Activated CD4-positive, CD25-positive, alpha-beta regulatory T cell treated with anti-CD3 and anti-CD28 coated beads, Interleukin-2, amount 50 U/mL, for 72 hours (primary cell): ENCODE data around the gene ASRGL1.

Source experiments
- DNase-seq: peaks from one replicate; pipeline ENCODE4 v3.0.0; 2021

ASRGL1 gene

DNA sequence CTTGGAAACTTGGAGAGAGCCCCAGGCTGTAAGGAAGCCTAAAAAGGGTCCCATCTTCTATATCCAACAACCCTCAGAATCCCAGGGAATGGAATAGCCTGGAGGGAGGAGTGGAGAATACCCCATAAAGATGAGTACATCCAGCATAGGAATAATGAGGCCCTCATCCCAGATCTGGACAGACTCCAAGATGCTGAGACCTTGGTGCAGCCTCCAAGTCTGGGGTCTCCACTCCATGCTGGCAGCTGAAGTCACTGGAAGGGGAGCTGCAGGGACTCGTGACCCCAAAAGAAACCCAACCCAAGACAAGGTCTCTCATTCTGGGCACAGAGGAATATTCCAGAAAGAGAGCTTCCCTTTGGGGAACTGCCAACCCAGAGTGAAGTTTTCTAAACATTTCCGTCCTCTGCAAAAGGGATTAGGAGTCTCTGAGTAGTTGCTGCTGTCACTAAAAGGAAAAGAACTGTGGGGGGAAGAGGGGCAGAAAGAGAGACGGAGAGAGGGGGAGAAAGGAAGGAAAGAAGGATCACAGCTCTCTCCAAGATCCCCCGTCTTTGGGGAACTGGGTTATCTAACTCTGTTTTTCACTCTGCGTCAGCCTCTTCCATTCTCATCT lies 82.2 kb downstream of the ASRGL1 start:
- no peak for DNase-seq

DNA sequence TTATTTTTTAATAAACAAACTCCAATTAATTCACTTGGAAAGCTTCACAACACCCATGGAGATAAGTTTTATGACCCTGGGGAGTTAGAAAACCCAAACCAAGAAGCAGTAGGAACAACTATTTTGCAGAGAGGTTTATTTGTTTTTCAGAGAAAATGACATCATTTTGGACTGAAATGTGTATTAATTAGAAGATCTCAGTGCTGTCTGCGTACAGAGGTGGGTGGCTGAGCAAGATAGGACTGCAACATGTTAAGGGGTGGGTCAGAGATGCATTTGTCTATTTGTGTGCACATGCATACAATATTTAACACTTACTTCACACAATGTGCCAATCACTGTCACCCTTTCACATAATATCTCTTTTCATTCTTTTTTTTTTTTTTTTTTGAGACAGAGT lies 82.7 kb downstream of the ASRGL1 start:
- no peak for DNase-seq

DNA sequence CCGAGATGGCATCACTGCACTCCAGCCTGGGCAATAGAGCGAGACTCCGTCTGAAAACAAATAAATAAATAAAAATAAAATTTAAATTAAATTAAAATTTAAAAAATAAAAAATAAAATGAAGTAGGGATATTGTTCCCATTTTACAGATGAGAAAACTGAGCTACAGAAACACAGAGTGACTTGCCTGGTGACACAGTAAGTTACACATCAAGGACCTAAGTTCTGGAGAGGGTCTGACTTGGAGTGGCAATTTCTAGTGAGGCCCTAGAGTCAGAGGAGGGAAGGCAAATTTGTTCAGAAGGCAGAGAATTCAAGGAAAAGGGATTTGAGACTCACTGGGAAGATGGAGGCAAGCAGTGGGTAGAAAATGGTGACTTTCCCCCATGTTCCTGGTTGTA lies 83.6 kb downstream of the ASRGL1 start:
- no peak for DNase-seq

DNA sequence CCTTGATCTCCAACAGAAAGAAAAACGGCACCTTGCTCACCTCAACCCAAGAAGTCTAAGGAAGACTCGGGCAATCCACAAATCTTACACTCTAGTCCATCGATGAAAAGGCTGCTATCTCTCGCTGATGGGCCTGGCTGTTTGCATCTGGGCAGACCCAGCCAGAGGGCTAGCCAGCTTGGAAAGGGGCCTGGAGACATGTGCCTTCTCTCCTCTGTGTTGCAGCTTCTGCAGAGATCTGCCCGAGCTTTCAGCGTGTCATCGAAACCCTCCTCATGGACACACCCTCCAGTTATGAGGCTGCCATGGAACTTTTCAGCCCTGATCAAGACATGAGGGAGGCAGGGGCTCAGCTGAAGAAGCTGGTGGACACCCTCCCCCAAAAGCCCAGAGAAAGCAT lies 84.7 kb downstream of the ASRGL1 start:
- DNase-seq: no peak

DNA sequence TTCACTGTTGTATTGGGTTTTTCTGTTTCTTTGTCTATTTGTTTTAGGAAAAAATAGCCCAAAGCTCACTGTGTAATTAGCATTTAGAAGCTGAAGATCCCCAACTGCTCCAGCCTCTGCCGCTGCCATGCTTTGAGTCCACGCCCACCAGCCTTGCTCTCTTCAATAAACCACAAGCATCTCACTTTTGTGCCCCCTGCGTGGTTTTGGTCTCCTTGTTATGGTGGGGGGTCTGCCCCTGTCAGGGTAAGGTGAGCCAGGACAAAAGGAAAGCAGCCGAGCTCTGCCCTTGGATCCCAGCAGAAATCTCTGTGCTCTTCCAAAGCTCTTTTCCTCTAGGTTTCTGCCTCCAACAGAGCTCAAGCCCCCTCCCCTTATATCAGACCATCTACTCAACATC lies 85.8 kb downstream of the ASRGL1 start:
- DNase-seq: no peak

DNA sequence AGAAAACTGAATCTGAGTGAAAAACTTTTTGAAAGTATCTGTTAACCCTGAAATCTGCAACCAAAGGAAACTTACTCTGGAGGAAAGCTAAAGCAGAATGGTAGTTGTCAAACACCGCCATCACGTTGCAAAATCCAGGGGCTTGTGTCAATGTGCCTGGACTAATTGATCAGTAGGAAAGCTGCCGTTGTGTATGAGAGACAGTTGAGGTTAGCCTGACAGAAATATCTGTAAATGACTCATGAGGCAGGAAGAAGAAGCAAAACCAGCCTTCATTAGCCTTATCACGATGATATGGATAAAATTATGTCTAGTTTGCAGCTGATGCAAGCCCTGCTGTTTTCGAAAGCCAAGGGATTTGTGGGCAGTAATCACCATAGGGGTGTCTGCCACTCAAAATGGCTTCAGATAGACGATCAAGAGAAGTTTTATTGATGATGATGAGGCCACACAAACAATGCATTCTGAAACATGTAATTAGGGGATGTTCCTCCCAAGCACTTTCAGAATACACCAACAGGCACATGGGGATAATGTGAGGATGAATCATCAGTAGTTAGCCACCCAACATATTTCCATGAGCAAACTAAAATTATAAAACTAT lies 90.5 kb downstream of the ASRGL1 start:
- no peak for DNase-seq

DNA sequence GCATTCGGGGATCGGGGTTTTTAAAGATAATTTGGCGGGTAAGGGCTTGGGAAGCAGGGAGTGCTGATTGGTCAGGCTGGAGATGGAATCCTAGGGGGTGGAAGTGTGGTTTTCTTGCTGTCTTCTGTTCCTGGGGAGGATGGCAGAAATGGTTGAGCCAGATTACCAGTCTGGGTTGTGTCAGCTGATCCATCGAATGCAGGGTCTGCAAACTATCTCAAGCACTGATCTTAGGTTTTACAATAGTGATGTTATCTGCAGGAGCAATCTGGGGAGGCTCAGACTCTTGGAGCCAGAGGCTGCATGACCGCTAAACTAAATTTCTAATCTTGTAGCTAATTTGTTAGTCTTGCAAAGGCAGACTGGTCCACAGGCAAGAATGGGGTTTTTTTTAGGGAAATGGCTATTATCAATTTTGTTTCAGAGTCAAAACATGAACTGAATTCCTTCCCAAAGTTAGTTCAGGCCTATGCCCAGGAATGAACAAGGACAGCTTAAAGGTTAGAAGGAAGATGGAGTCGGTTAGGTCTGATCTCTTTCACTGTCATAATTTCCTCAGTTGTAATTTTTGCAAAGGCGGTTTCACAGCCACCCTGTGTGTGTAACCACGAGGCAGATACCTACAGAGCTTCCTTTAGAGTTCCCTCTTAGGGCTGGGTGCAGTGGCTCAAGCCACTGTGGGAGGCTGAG lies 91.8 kb downstream of the ASRGL1 start:
- no peak for DNase-seq

DNA sequence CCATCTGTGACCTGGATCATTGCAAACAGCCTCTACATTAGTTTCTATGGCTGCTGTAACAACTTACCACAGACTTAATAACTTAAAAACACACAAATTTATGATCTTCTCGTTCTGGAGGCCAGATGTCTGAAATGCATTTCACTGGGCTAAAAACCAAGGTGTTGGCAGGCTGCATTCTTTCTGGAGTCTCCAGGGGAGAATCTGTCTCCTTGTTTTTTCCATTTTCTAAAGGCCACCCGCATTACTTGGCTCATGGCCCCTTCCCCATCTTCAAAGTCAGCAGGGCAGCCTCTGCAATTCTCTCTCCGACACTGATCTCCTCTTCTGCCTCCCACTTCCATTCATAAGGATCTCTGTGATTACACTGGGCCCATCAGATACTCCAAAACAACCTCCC lies 93.2 kb downstream of the ASRGL1 start:
- DNase-seq: no peak

DNA sequence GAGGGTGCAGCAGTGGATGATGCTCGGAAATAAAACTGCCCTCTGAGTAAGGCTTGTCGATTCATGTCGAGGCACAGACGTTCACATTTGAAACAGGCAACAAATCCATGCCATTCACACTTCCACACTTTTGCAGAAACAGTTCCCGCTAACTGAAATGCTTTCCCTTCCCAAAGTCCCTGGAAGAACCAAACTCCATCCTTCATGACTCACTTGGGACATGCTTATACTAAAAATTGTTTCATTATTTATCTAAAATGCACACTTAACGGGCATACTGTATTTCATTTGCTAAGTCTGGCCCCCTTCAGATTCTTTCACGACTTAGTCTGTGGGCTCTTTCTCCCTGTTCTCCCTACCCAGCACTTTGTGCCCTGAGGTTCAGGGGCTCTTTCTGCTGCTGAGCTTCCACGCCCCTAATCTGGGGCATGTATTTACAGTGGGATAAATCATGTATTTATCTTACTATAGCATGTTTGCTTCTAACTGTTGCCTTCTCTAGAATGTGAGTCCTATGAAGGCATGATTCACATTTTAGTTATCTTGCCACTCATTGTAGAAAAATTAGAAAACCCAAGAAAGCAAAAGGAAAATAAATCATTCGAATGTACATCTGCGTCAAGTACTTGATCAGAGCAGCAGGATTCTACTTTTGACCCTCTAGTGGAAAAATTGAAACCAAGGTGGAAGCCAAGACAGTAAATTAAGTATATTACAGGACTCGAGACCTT lies 94.1 kb downstream of the ASRGL1 start:
- DNase-seq: no peak

DNA sequence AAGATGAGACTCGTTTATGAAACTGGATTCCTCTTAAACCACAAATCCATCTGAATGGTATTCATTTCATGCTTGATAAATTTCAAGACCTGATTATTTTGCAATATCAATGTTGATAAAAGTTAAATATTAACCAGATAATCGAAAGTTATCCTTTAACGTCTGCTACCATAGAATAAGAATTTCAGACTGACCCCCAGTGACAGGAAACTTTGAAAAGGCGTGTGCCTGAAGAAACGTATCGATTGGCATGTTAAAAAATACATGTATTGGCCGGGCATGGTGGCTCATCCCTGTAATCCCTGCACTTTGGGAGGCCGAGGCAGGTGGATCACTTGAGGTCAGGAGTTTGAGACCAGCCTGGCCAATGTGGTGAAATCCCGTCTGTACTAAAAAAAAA lies 95.4 kb downstream of the ASRGL1 start:
- DNase-seq: no peak

DNA sequence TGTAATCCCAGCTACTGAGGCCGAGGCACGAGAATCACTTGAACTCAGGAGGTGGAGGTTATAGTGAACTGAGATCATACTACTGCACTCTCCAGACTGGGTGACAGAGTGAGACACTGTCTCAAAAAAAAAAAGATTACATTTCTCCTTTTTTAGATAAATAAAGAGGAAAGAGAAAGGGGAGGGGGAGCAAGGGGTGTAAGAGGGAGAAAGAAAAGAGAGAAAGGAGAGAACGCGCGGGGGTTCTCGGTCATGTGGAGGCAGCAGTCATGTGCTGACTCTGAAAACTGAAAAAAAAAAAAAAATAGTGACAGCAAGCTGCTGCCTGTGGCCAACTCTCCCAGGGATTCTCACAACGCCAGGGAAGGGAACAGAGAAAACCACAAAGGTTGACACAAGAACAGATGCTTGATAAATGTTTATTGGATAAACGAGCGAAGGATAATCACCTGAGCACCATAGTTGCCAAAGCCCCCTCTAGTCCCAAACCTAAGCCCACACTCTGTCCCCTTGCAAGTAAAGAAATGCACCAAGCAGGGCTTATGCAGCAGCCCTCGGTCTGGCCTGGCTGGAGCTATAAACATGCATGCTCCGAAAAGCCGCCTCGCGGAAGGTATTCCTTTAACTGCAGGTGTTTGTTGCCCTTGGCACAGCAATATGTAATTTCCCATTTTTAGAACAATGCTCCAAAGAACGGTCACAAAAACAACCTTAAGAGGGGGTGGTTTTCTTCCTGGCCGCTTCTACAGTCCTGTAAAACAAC lies 96.1 kb downstream of the ASRGL1 start:
- no peak for DNase-seq

DNA sequence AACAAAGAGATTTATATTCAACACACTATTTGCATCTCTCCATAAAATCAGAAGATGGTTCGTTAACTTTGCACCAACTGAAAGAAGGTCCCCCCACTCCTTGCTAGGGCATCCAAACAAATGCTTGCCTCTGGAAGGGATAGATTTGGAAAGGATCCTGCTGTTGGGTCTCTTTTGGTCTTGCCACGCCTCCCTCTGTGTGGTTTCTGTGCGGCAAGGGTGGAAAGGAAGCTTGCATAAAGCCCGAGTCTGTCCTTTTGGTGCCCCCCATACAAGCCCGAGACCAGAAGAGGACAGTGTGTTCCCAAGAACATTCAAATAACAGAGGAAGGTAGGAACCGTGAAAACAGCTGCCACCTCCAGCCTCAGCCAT lies 96.6 kb downstream of the ASRGL1 start:
- DNase-seq: no peak

DNA sequence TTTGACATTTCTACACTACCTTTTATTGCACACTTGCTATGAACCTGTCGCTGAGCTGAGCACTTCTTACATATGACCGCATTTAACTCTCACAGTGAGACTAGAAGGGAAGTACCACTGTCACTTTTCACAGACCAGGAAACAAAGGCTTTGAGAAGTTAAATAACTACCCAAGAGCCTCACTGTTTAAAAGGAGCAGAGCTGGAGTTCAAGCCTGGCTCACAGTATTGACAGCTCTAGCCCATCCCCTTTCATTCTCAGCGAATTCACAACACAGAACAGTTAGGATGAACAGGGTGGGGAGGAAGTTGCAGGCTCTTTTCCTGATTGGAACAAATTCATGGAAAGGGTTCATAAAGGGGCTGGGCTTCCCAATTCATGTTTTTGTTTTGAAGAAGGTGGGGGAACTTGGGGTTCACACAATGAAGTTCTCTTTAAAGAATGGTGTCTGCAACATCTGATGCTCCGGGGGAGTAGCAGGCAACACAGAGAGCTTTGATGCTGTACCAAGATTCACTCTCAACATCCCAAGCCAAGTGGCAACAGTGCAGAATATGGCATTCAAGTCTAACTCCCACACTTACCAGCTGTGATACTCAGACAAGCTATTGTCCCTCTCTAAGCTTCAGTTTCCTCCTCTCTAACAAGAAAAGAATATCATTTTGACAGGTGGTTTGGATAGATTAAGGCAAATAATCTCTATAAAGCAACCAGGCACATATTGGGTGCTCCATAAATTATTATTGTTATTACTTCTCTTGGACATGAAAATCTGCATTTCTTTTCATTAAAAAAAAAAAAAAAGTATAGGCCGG lies 98.8 kb downstream of the ASRGL1 start:
- DNase-seq: no peak

DNA sequence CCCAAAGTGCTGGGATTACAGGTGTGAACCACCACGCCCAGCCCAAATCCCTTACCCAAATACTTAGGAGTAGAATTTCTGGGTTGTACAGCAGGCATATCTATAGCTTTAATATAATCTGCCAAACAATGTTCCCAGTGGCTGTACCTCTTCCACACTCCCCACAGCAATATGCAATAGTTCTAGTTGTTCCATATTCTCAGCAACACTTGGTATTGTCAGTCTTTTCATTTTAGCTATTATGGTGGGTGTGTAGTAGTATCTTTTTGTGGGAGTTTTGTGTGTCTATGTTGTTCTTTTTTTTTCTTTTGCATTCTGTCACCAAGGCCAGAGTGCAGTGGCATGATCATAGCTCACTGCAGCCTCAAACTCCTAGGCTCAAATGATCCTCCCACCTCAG lies 100.4 kb downstream of the ASRGL1 start:
- DNase-seq: no peak

DNA sequence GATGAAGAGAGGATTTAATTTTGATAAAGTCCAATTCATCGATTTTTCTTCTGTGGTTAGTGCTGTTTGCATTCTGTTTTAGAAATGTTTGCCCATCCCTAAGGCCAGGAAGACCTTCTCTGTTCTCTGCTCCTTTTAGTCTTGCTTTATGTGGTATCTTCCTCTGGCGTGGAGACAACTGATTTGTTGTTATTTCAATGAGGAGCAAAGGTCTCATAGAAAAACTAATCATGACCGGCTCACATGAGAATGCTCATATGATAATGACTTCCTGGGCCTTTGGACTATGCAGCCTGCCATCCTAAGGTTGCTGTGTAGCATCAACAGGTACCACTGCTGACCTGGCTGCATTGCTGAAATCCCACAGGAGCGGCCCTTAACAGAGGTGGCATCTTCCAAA lies 101.4 kb downstream of the ASRGL1 start:
- no peak for DNase-seq

DNA sequence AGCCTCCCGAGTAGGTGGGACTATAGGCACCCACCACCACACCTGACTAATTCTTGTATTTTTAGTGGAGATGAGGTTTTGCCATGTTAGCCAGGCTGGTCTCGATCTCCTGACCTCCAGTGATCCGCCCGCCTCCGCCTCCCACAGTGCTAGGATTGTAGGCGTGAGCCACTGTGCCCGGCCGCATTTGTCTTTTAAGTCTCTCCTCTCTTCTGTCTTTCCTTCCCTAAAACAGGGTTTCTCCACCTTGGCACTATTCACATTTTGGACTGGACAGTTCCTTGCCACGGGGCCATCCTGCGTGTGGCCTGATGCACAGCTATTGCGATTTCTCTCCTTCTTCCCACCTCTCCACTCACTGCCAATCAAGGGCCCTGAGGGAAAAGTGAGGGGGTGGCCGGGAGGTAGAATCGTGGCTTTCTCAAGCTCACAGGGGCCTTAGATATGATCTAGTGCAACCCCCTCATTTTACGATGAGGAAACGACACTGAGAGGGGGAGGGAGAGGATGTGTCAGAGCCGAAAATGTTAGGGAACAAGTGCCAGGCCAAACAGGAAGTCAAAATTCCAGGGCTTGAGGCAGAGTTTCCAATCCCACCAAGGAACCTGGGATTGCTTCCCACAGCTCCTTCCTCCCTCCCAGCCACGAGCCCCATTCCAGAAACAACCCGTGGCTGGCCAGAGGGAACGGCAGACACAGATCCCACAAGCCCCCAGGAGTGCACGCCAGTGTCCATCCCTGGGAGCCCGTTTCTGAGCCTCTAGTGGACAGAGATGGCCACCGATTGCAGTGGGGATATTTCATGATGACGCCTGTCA lies 102.7 kb downstream of the ASRGL1 start:
- no peak for DNase-seq
